ENCODE results near the gene JHY. TPM values are rescaled to one million over a fixed set of nuclear protein-coding genes. Genes with fewer than 3 reads are reported as not detected.

Gene JHY
- total RNA-seq, 2 donors from 2014 or later, result 2.1 to 4.8 TPM

- H3K36me3 ChIP-seq (ENCODE audit: control insufficient read depth, insufficient read depth, low read length), result no peaks in the 10 kb centered on the region
- WGBS, 2 experiments (ENCODE audit: insufficient coverage in 1 of 2, insufficient read length in 1 of 2), result 82% methylated on average over 2 of the region's 2 CpGs; no CpG with 5 or more reads in 1 of the 2 experiments
- peaks cover 10% of the 10 kb centered on the region for H3K4me1 Mint-ChIP-seq
- H3K4me3 Mint-ChIP-seq, result peak overlapping the region; percentile 1
- no peaks in the 10 kb centered on the region for H3K9me3 Mint-ChIP-seq
- TF ChIP-seq, protein P1, sequence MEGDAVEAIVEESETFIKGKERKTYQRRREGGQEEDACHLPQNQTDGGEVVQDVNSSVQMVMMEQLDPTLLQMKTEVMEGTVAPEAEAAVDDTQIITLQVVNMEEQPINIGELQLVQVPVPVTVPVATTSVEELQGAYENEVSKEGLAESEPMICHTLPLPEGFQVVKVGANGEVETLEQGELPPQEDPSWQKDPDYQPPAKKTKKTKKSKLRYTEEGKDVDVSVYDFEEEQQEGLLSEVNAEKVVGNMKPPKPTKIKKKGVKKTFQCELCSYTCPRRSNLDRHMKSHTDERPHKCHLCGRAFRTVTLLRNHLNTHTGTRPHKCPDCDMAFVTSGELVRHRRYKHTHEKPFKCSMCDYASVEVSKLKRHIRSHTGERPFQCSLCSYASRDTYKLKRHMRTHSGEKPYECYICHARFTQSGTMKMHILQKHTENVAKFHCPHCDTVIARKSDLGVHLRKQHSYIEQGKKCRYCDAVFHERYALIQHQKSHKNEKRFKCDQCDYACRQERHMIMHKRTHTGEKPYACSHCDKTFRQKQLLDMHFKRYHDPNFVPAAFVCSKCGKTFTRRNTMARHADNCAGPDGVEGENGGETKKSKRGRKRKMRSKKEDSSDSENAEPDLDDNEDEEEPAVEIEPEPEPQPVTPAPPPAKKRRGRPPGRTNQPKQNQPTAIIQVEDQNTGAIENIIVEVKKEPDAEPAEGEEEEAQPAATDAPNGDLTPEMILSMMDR (conservative IDR thresholded peaks at IDR 0.05), result no peak
- H3K4me3 ChIP-seq (ENCODE audit: low read length), result no peak overlapping the region
- no peaks in the 10 kb centered on the region for H3K9me3 ChIP-seq (ENCODE audit: control insufficient read depth, low read length)
- H3K27me3 ChIP-seq (ENCODE audit: control insufficient read depth, insufficient read depth, low read length, poor library complexity, severe bottlenecking), result no peaks in the 10 kb centered on the region
- no peak overlapping the region for H3K27ac ChIP-seq (ENCODE audit: low read depth, low read length)
- H3K27ac Mint-ChIP-seq, result no peak overlapping the region
- H3K9ac ChIP-seq (ENCODE audit: extremely low read depth, low read length, poor library complexity, severe bottlenecking), result no peak overlapping the region
- DNase-seq, result no peak
- no peaks in the 10 kb centered on the region for H3K36me3 Mint-ChIP-seq (ENCODE audit: low read depth)
- peaks cover 7% of the 10 kb centered on the region for H3K4me1 ChIP-seq (ENCODE audit: control insufficient read depth, insufficient read depth, low read length)
- no peaks in the 10 kb centered on the region for H3K27me3 Mint-ChIP-seq (ENCODE audit: insufficient read depth)
Observed at GRCh38 chr11:122895563-122895962, 13.0 kb downstream of the JHY start.

DNA sequence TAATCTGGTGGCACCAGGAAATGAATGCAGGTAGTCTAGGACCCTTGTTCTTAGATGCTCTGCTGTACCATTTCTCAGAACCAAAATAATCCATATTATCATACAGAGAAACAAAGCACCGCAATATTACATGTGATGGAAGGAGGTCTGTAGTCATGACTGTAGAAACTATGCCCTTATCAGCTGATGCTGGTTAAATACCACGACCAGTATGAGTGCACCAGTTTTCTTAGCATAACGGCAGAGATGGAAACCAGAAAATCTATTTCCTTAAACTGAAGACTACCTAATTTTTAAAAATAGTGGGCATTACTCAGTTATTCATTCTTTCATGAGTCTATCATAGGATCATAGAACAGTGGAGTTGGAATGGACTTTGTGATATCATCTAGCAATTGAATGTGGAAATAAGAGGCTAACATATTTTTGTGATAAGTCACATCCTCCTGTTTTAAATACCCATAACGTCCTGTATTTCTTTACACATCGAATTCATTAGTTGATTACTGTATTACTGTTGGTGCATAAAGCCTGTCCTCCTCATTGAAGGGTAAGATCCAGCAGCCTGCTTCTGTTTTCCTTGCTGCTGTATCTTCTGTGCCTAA lies 15.1 kb downstream of the JHY start:
- Histone ChIP-seq H3K9me3 (ENCODE audit: control insufficient read depth, low read length) (no peaks in the 10 kb centered on the region), H3K9ac (ENCODE audit: extremely low read depth, low read length, poor library complexity, severe bottlenecking) (no peak overlapping the region), H3K27ac (ENCODE audit: low read depth, low read length) (no peak overlapping the region), H3K4me3 (ENCODE audit: low read length) (no peak overlapping the region), H3K36me3 (ENCODE audit: control insufficient read depth, insufficient read depth, low read length) (no peaks in the 10 kb centered on the region), H3K27me3 (ENCODE audit: control insufficient read depth, insufficient read depth, low read length, poor library complexity, severe bottlenecking) (no peaks in the 10 kb centered on the region), H3K4me1 (ENCODE audit: control insufficient read depth, insufficient read depth, low read length) (peaks cover 7% of the 10 kb centered on the region)
- WGBS, 2 experiments (ENCODE audit: insufficient coverage in 1 of 2, insufficient read length in 1 of 2), result 95 to 97% methylated on average over 3 to 5 of the region's 5 CpGs
- H3K27ac Mint-ChIP-seq, result no peak overlapping the region
- no peak for DNase-seq
- H3K4me1 Mint-ChIP-seq, result peaks cover 13% of the 10 kb centered on the region
- H3K27me3 Mint-ChIP-seq (ENCODE audit: insufficient read depth), result peaks cover 2% of the 10 kb centered on the region
- no peaks in the 10 kb centered on the region for H3K9me3 Mint-ChIP-seq
- TF ChIP-seq, protein P1 (conservative IDR thresholded peaks at IDR 0.05), result no peak
- no peaks in the 10 kb centered on the region for H3K36me3 Mint-ChIP-seq (ENCODE audit: low read depth)
- H3K4me3 Mint-ChIP-seq, result no peak overlapping the region

- Mint-ChIP-seq H3K4me1 (peaks cover 14% of the 10 kb centered on the region), H3K27ac (no peak overlapping the region), H3K9me3 (no peaks in the 10 kb centered on the region), H3K4me3 (no peak overlapping the region), H3K27me3 (ENCODE audit: insufficient read depth) (peaks cover 5% of the 10 kb centered on the region), H3K36me3 (ENCODE audit: low read depth) (no peaks in the 10 kb centered on the region)
- no peak overlapping the region for H3K9ac ChIP-seq (ENCODE audit: extremely low read depth, low read length, poor library complexity, severe bottlenecking)
- TF ChIP-seq, protein P1 (conservative IDR thresholded peaks at IDR 0.05), result no peak
- no peak for DNase-seq
- H3K9me3 ChIP-seq (ENCODE audit: control insufficient read depth, low read length), result no peaks in the 10 kb centered on the region
- H3K27me3 ChIP-seq (ENCODE audit: control insufficient read depth, insufficient read depth, low read length, poor library complexity, severe bottlenecking), result no peaks in the 10 kb centered on the region
- H3K4me1 ChIP-seq (ENCODE audit: control insufficient read depth, insufficient read depth, low read length), result peaks cover 7% of the 10 kb centered on the region
- WGBS, 2 experiments (ENCODE audit: insufficient coverage in 1 of 2, insufficient read length in 1 of 2), result 88 to 93% methylated on average over 5 to 6 of the region's 6 CpGs
- H3K27ac ChIP-seq (ENCODE audit: low read depth, low read length), result no peak overlapping the region
- H3K36me3 ChIP-seq (ENCODE audit: control insufficient read depth, insufficient read depth, low read length), result no peaks in the 10 kb centered on the region
- no peak overlapping the region for H3K4me3 ChIP-seq (ENCODE audit: low read length)
Observed at GRCh38 chr11:122898799-122899198, 16.2 kb downstream of the JHY start.

All from endodermal cell (in vitro differentiated cells).